HepG2 (cell line): Measurements from ENCODE around the gene CHMP4B.

Source experiments
- HHEX ChIP-seq: IDR thresholded peaks from 2 replicates; pipeline ENCODE4 v1.6.1; 2016; ENCODE audit warnings: control low read depth
- MAZ ChIP-seq, 2 experiments: sonication (generic) in 1 of 2; formaldehyde crosslinking in 1 of 2; IDR thresholded peaks; 2 replicates each; pipeline versions ENCODE4 v1.5.0 to v1.6.1; 2012 to 2020; ENCODE audit warnings: low read depth in 2 of 2, mild to moderate bottlenecking in 2 of 2, borderline replicate concordance in 1 of 2, improper control_type of control experiment in 1 of 2, low read length in 1 of 2, missing genetic modification reagents in 1 of 2, moderate library complexity in 1 of 2
- SIN3A ChIP-seq: IDR thresholded peaks from 2 replicates; pipeline ENCODE4 v1.6.1; 2011; ENCODE audit warnings: low read depth, mild to moderate bottlenecking, control low read depth, low read length, borderline replicate concordance
- SP140L ChIP-seq: sonication (generic); formaldehyde crosslinking; IDR thresholded peaks from 2 replicates; pipeline ENCODE4 v1.4.0; 2020; ENCODE audit warnings: missing genetic modification reagents, borderline replicate concordance
- TF ChIP-seq, protein P1 (sequence below): sonication (generic); formaldehyde crosslinking; IDR thresholded peaks from 2 replicates; pipeline ENCODE4 v1.8.0; 2022; ENCODE audit warnings: mild to moderate bottlenecking, missing genetic modification reagents; ENCODE audit not compliant: insufficient replicate concordance
- TF ChIP-seq, protein P2 (sequence below): sonication (generic); formaldehyde crosslinking; IDR thresholded peaks from 2 replicates; pipeline ENCODE4 v1.4.0; 2020; ENCODE audit warnings: low read depth, missing genetic modification reagents
- TF ChIP-seq, protein P3 (sequence below): sonication (generic); formaldehyde crosslinking; IDR thresholded peaks from 2 replicates; pipeline ENCODE4 v1.5.0; 2020; ENCODE audit warnings: mild to moderate bottlenecking, missing genetic modification reagents, moderate library complexity
- TF ChIP-seq, protein P4 (sequence below): fragments of 450-650 bp; IDR thresholded peaks from 2 replicates; pipeline ENCODE4 v1.6.1; 2017; ENCODE audit warnings: mild to moderate bottlenecking

DNA sequence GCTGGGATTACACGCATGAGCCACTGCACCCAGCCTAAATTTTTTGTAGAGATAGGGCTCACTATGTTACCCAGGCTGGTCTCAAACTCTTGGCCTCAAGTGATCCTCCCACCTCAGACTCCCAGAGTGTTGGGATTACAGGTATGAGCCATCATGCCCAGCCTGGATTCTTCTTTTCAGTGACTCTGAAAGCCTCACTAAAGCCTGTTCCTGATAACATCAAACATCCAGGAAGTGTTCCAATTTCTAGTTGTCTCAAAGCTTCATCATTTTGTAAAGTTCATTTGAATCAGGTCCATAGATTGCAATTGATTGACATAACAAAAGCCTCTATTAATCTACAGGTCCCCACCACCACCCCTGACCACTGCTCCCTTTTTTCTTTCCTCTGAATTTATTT, 29.2 kb upstream of the CHMP4B start:
- TF ChIP-seq MAZ (IDR thresholded peaks at IDR 0.05; ENCODE audit: borderline replicate concordance, low read depth, low read length) (no peak), MAZ (CRISPR knock-in tag; IDR thresholded peaks at IDR 0.05; ENCODE audit: low read depth) (no peak), SP140L (CRISPR knock-in tag) (no peak), SIN3A (no peak), HHEX (CRISPR knock-in tag) (no peak)
- TF ChIP-seq, protein P1, sequence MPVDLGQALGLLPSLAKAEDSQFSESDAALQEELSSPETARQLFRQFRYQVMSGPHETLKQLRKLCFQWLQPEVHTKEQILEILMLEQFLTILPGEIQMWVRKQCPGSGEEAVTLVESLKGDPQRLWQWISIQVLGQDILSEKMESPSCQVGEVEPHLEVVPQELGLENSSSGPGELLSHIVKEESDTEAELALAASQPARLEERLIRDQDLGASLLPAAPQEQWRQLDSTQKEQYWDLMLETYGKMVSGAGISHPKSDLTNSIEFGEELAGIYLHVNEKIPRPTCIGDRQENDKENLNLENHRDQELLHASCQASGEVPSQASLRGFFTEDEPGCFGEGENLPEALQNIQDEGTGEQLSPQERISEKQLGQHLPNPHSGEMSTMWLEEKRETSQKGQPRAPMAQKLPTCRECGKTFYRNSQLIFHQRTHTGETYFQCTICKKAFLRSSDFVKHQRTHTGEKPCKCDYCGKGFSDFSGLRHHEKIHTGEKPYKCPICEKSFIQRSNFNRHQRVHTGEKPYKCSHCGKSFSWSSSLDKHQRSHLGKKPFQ (CRISPR knock-in tag): no peak
- TF ChIP-seq, protein P2, sequence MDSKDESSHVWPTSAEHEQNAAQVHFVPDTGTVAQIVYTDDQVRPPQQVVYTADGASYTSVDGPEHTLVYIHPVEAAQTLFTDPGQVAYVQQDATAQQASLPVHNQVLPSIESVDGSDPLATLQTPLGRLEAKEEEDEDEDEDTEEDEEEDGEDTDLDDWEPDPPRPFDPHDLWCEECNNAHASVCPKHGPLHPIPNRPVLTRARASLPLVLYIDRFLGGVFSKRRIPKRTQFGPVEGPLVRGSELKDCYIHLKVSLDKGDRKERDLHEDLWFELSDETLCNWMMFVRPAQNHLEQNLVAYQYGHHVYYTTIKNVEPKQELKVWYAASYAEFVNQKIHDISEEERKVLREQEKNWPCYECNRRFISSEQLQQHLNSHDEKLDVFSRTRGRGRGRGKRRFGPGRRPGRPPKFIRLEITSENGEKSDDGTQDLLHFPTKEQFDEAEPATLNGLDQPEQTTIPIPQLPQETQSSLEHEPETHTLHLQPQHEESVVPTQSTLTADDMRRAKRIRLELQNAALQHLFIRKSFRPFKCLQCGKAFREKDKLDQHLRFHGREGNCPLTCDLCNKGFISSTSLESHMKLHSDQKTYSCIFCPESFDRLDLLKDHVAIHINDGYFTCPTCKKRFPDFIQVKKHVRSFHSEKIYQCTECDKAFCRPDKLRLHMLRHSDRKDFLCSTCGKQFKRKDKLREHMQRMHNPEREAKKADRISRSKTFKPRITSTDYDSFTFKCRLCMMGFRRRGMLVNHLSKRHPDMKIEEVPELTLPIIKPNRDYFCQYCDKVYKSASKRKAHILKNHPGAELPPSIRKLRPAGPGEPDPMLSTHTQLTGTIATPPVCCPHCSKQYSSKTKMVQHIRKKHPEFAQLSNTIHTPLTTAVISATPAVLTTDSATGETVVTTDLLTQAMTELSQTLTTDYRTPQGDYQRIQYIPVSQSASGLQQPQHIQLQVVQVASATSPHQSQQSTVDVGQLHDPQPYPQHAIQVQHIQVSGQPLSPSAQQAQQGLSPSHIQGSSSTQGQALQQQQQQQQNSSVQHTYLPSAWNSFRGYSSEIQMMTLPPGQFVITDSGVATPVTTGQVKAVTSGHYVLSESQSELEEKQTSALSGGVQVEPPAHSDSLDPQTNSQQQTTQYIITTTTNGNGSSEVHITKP: no peak
- TF ChIP-seq, protein P3, sequence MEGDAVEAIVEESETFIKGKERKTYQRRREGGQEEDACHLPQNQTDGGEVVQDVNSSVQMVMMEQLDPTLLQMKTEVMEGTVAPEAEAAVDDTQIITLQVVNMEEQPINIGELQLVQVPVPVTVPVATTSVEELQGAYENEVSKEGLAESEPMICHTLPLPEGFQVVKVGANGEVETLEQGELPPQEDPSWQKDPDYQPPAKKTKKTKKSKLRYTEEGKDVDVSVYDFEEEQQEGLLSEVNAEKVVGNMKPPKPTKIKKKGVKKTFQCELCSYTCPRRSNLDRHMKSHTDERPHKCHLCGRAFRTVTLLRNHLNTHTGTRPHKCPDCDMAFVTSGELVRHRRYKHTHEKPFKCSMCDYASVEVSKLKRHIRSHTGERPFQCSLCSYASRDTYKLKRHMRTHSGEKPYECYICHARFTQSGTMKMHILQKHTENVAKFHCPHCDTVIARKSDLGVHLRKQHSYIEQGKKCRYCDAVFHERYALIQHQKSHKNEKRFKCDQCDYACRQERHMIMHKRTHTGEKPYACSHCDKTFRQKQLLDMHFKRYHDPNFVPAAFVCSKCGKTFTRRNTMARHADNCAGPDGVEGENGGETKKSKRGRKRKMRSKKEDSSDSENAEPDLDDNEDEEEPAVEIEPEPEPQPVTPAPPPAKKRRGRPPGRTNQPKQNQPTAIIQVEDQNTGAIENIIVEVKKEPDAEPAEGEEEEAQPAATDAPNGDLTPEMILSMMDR (CRISPR knock-in tag): no peak
- TF ChIP-seq, protein P4, sequence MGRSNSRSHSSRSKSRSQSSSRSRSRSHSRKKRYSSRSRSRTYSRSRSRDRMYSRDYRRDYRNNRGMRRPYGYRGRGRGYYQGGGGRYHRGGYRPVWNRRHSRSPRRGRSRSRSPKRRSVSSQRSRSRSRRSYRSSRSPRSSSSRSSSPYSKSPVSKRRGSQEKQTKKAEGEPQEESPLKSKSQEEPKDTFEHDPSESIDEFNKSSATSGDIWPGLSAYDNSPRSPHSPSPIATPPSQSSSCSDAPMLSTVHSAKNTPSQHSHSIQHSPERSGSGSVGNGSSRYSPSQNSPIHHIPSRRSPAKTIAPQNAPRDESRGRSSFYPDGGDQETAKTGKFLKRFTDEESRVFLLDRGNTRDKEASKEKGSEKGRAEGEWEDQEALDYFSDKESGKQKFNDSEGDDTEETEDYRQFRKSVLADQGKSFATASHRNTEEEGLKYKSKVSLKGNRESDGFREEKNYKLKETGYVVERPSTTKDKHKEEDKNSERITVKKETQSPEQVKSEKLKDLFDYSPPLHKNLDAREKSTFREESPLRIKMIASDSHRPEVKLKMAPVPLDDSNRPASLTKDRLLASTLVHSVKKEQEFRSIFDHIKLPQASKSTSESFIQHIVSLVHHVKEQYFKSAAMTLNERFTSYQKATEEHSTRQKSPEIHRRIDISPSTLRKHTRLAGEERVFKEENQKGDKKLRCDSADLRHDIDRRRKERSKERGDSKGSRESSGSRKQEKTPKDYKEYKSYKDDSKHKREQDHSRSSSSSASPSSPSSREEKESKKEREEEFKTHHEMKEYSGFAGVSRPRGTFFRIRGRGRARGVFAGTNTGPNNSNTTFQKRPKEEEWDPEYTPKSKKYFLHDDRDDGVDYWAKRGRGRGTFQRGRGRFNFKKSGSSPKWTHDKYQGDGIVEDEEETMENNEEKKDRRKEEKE: no peak
